ENCODE measurements around the gene TRPC5OS.

DNA sequence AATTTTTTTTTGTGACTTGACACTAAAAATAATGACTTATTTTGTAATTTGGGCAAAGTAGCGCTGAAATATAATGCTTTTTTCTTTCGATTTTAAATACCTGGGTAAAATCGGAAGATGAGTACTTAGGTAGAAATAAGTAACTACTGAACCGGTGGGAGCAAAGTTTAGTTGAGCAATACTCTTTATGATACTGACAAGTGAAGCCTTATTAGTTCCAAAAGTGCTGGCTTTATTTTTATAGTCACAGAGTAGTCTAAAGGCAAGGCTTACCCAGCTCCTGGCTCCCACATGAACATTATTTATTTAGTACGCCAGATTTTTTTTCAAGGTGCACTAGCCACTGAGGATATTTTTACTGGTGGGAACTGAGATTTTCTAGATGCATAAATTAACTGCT, 14.4 kb upstream of the TRPC5OS start:
- TF ChIP-seq, protein P1, sequence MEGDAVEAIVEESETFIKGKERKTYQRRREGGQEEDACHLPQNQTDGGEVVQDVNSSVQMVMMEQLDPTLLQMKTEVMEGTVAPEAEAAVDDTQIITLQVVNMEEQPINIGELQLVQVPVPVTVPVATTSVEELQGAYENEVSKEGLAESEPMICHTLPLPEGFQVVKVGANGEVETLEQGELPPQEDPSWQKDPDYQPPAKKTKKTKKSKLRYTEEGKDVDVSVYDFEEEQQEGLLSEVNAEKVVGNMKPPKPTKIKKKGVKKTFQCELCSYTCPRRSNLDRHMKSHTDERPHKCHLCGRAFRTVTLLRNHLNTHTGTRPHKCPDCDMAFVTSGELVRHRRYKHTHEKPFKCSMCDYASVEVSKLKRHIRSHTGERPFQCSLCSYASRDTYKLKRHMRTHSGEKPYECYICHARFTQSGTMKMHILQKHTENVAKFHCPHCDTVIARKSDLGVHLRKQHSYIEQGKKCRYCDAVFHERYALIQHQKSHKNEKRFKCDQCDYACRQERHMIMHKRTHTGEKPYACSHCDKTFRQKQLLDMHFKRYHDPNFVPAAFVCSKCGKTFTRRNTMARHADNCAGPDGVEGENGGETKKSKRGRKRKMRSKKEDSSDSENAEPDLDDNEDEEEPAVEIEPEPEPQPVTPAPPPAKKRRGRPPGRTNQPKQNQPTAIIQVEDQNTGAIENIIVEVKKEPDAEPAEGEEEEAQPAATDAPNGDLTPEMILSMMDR (IDR thresholded peaks at IDR 0.05; ENCODE audit: poor library complexity, severe bottlenecking) = no peak
- no peak for TF ChIP-seq RAD21 (conservative IDR thresholded peaks at IDR 0.05)
- no peak for TF ChIP-seq POLR2AphosphoS5 (IDR thresholded peaks at IDR 0.05)
- no peak for TF ChIP-seq SMC3 (conservative IDR thresholded peaks at IDR 0.05; ENCODE audit: poor library complexity)
- no peak for TF ChIP-seq EP300 (conservative IDR thresholded peaks at IDR 0.05; ENCODE audit: poor library complexity, severe bottlenecking)
- TF ChIP-seq, protein P2, sequence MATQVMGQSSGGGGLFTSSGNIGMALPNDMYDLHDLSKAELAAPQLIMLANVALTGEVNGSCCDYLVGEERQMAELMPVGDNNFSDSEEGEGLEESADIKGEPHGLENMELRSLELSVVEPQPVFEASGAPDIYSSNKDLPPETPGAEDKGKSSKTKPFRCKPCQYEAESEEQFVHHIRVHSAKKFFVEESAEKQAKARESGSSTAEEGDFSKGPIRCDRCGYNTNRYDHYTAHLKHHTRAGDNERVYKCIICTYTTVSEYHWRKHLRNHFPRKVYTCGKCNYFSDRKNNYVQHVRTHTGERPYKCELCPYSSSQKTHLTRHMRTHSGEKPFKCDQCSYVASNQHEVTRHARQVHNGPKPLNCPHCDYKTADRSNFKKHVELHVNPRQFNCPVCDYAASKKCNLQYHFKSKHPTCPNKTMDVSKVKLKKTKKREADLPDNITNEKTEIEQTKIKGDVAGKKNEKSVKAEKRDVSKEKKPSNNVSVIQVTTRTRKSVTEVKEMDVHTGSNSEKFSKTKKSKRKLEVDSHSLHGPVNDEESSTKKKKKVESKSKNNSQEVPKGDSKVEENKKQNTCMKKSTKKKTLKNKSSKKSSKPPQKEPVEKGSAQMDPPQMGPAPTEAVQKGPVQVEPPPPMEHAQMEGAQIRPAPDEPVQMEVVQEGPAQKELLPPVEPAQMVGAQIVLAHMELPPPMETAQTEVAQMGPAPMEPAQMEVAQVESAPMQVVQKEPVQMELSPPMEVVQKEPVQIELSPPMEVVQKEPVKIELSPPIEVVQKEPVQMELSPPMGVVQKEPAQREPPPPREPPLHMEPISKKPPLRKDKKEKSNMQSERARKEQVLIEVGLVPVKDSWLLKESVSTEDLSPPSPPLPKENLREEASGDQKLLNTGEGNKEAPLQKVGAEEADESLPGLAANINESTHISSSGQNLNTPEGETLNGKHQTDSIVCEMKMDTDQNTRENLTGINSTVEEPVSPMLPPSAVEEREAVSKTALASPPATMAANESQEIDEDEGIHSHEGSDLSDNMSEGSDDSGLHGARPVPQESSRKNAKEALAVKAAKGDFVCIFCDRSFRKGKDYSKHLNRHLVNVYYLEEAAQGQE (IDR thresholded peaks at IDR 0.05; ENCODE audit: borderline replicate concordance) = no peak
- TF ChIP-seq TAF1 (IDR thresholded peaks at IDR 0.05; ENCODE audit: low read depth) = no peak

All from neural cell (in vitro differentiated cells).